ENCODE data around the gene DAP.

GRCh38 chr5:10740384-10740783, 20.6 kb downstream of the DAP start:
- TF ChIP-seq EZH2 (IDR thresholded peaks at IDR 0.05; ENCODE audit: low read length, missing control alignments) (no peak), CTCF (conservative IDR thresholded peaks at IDR 0.05 in 1 of 2, IDR thresholded peaks at IDR 0.05 in 1 of 2; ENCODE audit: low read depth in 1 of 2, low read length in 2 of 2) (no peak)

Data from fibroblast of lung (primary cell).